CD14-positive monocyte (primary cell): ENCODE data around the gene MAGI3. TPM values are rescaled to one million over a fixed set of nuclear protein-coding genes. Genes with fewer than 3 reads are reported as not detected.

Experiments used
- DNase-seq, 3 donors: peaks; one replicate each; pipeline ENCODE4 v3.0.0-alpha.2; 2011 to 2022
- H2AFZ ChIP-seq: 2 replicates; pipeline ENCODE4 v1.6.0; 2012; ENCODE audit warnings: mild to moderate bottlenecking, low read depth, low read length, inconsistent platforms; ENCODE audit not compliant: insufficient read depth, poor library complexity, severe bottlenecking
- H3K27ac ChIP-seq, 2 donors: 1 replicate in 1 of 2; 2 replicates in 1 of 2; pipeline ENCODE4 v1.5.1; 2012 to 2013; ENCODE audit warnings: low read length in 2 of 2, control low read depth in 1 of 2, inconsistent platforms in 1 of 2, low read depth in 1 of 2, mild to moderate bottlenecking in 1 of 2
- H3K27me3 ChIP-seq, 2 donors: one replicate each; pipeline versions ENCODE4 v1.6.0 to v1.6.1; 2011 to 2013; ENCODE audit warnings: low read length in 2 of 2; ENCODE audit not compliant: control insufficient read depth in 2 of 2, insufficient read depth in 2 of 2
- H3K36me3 ChIP-seq, 2 donors: replicated peaks in 1 of 2; 1 replicate in 1 of 2; 2 replicates in 1 of 2; pipeline versions ENCODE4 v1.5.1 to v1.6.1; 2012 to 2013; ENCODE audit warnings: low read length in 2 of 2, control low read depth in 1 of 2, inconsistent platforms in 1 of 2, mild to moderate bottlenecking in 1 of 2; ENCODE audit not compliant: insufficient read depth in 2 of 2, control insufficient read depth in 1 of 2
- H3K4me1 ChIP-seq, 2 donors: 1 replicate in 1 of 2; 2 replicates in 1 of 2; pipeline versions ENCODE4 v1.5.1 to v1.6.1; 2012 to 2013; ENCODE audit warnings: low read length in 2 of 2, control low read depth in 1 of 2, inconsistent platforms in 1 of 2, mild to moderate bottlenecking in 1 of 2, moderate library complexity in 1 of 2; ENCODE audit not compliant: insufficient read depth in 2 of 2, control insufficient read depth in 1 of 2
- H3K4me2 ChIP-seq: replicated peaks from 2 replicates; pipeline ENCODE3; 2012; ENCODE audit warnings: low read length, moderate library complexity, mild to moderate bottlenecking; ENCODE audit not compliant: poor library complexity, severe bottlenecking; ENCODE audit errors: extremely low read depth
- H3K4me3 ChIP-seq, 3 experiments: fragments of 200-600 bp in 1 of 3; sonication (generic) in 1 of 3; replicated peaks in 1 of 3; 1 replicate in 2 of 3; 2 replicates in 1 of 3; pipeline ENCODE4 v1.5.1; 2011 to 2013; ENCODE audit warnings: low read length in 3 of 3, mild to moderate bottlenecking in 3 of 3, control low read depth in 2 of 3, low read depth in 2 of 3, inconsistent platforms in 1 of 3, moderate library complexity in 1 of 3
- H3K79me2 ChIP-seq: 2 replicates; pipeline ENCODE4 v1.6.0; 2012; ENCODE audit warnings: mild to moderate bottlenecking, control low read depth, inconsistent platforms, low read length, moderate library complexity; ENCODE audit not compliant: insufficient read depth
- H3K9ac ChIP-seq: 2 replicates; pipeline ENCODE4 v1.6.0; 2017; ENCODE audit warnings: low read length, mild to moderate bottlenecking; ENCODE audit not compliant: insufficient read depth, poor library complexity, severe bottlenecking
- H3K9me3 ChIP-seq, 2 donors: replicated peaks in 1 of 2; 1 replicate in 1 of 2; 2 replicates in 1 of 2; pipeline versions ENCODE4 v1.5.1 to v1.6.1; 2012 to 2013; ENCODE audit warnings: low read length in 2 of 2, control low read depth in 1 of 2; ENCODE audit not compliant: control insufficient read depth in 1 of 2, insufficient read depth in 1 of 2
- H4K20me1 ChIP-seq: 2 replicates; pipeline ENCODE4 v1.6.0; 2012; ENCODE audit warnings: mild to moderate bottlenecking, low read length, control low read depth, moderate library complexity; ENCODE audit not compliant: insufficient read depth
- H3K27ac Mint-ChIP-seq, 7 donors: one replicate each; pipeline ENCODE4 v1.8.0; 2020; ENCODE audit warnings: mild to moderate bottlenecking in 7 of 7, mixed read lengths in 7 of 7, moderate library complexity in 6 of 7, inconsistent platforms in 2 of 7
- H3K27me3 Mint-ChIP-seq, 3 donors: one replicate each; pipeline ENCODE4 v1.8.0; 2021 to 2022; ENCODE audit warnings: low read depth in 3 of 3, mild to moderate bottlenecking in 3 of 3, mixed read lengths in 3 of 3, moderate library complexity in 3 of 3, inconsistent platforms in 1 of 3
- H3K36me3 Mint-ChIP-seq, 2 donors: one replicate each; pipeline ENCODE4 v1.8.0; 2020; ENCODE audit warnings: mixed read lengths in 2 of 2, inconsistent platforms in 1 of 2, mild to moderate bottlenecking in 1 of 2
- H3K4me1 Mint-ChIP-seq: one replicate; pipeline ENCODE4 v1.8.0; 2020; ENCODE audit warnings: mild to moderate bottlenecking, mixed read lengths
- H3K4me3 Mint-ChIP-seq, 2 donors: one replicate each; pipeline ENCODE4 v1.8.0; 2020; ENCODE audit warnings: mild to moderate bottlenecking in 2 of 2, mixed read lengths in 2 of 2, moderate library complexity in 1 of 2
- H3K9me3 Mint-ChIP-seq, 7 donors: one replicate each; pipeline ENCODE4 v1.8.0; 2020 to 2022; ENCODE audit warnings: mixed read lengths in 7 of 7, mild to moderate bottlenecking in 6 of 7, moderate library complexity in 6 of 7, inconsistent platforms in 2 of 7
- CTCF ChIP-seq: fragments of 200-600 bp; IDR thresholded peaks from one replicate; pipeline ENCODE4 v1.8.0; 2022; ENCODE audit warnings: antibody characterized with exemption, mild to moderate bottlenecking
- WGBS: methylation state at CpG from one replicate; pipeline ENCODE4 v1.1.5; 2013; ENCODE audit warnings: missing lambda C conversion rate; ENCODE audit not compliant: insufficient coverage; 5-methylcytosine and 5-hydroxymethylcytosine counted together
- intact Hi-C, 2 donors: fragments of 100-400 bp; cut with micrococcal nuclease; formaldehyde crosslinking; loops; one replicate each; pipeline versions ENCODE4 v1.15.0 to v1.15.1; 2023
- polyA plus RNA-seq, 3 donors: library from polyadenylated mRNA; depleted of rRNA in 1 of 3; unstranded in 2 of 3; stranded (reverse) in 1 of 3; fragments of 300-500 nt in 2 of 3; fragments of >200 nt in 1 of 3; fragmentation: Illumina TruSeq in 2 of 3; gene quantifications; 1 replicate in 2 of 3; 2 replicates in 1 of 3; pipeline ENCODE4 v1.2.3, GENCODE V29; 2012 to 2021

MAGI3 gene
- polyA plus RNA-seq, 3 donors = 0.36 to 0.58 (median 0.43) TPM

- Histone ChIP-seq H3K4me1 (no peaks in the 10 kb centered on the region), H3K9me3 (no peaks in the 10 kb centered on the region), H3K36me3 (no peaks in the 10 kb centered on the region), H3K4me3 (no peak overlapping the region), H3K9ac (no peak overlapping the region), H3K4me2 (no peak overlapping the region), H3K79me2 (no peaks in the 10 kb centered on the region), H2AFZ (no peak overlapping the region), H4K20me1 (no peaks in the 10 kb centered on the region), H3K27me3 (peaks cover 17 to 26% of the 10 kb centered on the region in 2 donors), H3K27ac (no peak overlapping the region)
- no peaks in the 10 kb centered on the region for H3K36me3 Mint-ChIP-seq
- H3K27me3 Mint-ChIP-seq = peaks cover 10 to 23% (median 19%) of the 10 kb centered on the region in 3 donors
- intact Hi-C loops = no loop called here
- no peaks in the 10 kb centered on the region for H3K9me3 Mint-ChIP-seq
- no peak for TF ChIP-seq CTCF
- DNase-seq = no peak
- no peak overlapping the region for H3K27ac Mint-ChIP-seq
- 100% methylated on average over 2 of the region's 3 CpGs for WGBS
- H3K4me3 Mint-ChIP-seq = peak overlapping the region in 1 of 2 donors; percentile 1
- no peaks in the 10 kb centered on the region for H3K4me1 Mint-ChIP-seq
These were observed 11.4 kb downstream of the MAGI3 start for GRCh38 chr1:113401728-113402127.

- Histone ChIP-seq H3K79me2 (no peaks in the 10 kb centered on the region), H3K4me1 (no peaks in the 10 kb centered on the region), H3K27me3 (peaks cover 11 to 18% of the 10 kb centered on the region in 2 donors), H3K36me3 (no peaks in the 10 kb centered on the region), H3K9me3 (no peaks in the 10 kb centered on the region), H3K4me2 (no peak overlapping the region), H3K4me3 (no peak overlapping the region), H3K27ac (no peak overlapping the region), H4K20me1 (no peaks in the 10 kb centered on the region), H2AFZ (no peak overlapping the region), H3K9ac (no peak overlapping the region)
- WGBS = no CpG with 5 or more reads among the region's 1 CpG
- TF ChIP-seq CTCF = no peak
- no peak overlapping the region for H3K27ac Mint-ChIP-seq
- no peaks in the 10 kb centered on the region for H3K4me1 Mint-ChIP-seq
- intact Hi-C loops = no loop called here
- H3K27me3 Mint-ChIP-seq = peaks cover 8 to 20% (median 18%) of the 10 kb centered on the region in 3 donors
- H3K9me3 Mint-ChIP-seq = no peaks in the 10 kb centered on the region
- H3K4me3 Mint-ChIP-seq = no peak overlapping the region
- DNase-seq = no peak
- H3K36me3 Mint-ChIP-seq = no peaks in the 10 kb centered on the region
These were observed 12.8 kb downstream of the MAGI3 start for GRCh38 chr1:113403065-113403464.
